Measurements from ENCODE around the gene GHR.

Gene GHR

DNA sequence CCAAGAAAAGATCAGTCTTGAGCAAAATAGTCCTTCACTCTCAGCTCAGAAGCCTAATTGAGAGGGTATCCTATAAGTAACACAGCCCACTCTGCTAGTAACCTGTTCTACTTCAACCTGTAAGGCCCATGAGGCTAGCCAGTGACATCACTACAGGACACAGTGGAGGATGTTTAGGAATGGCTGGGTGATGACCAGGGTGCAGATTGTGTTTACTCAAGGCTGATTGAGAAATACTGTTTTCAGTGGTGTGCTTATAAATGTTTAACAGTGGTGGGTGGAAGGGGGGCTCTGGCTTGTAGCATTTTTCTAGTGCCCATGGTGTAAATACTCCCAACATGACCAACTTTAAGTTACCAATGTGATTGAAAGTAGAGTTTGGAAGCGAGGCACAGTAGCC lies 173.6 kb downstream of the GHR start:
- TF ChIP-seq CREB1 (IDR thresholded peaks at IDR 0.05; ENCODE audit: low read depth) (no peak), YY1 (IDR thresholded peaks at IDR 0.05; ENCODE audit: low read depth) (no peak), NFIC (IDR thresholded peaks at IDR 0.05) (no peak), TAF1 (IDR thresholded peaks at IDR 0.05; ENCODE audit: low read depth) (no peak), TCF12 (IDR thresholded peaks at IDR 0.05; ENCODE audit: low read depth) (no peak), EP300 (IDR thresholded peaks at IDR 0.05; ENCODE audit: borderline replicate concordance) (no peak), FOXM1 (IDR thresholded peaks at IDR 0.05; ENCODE audit: borderline replicate concordance, low read depth) (no peak), EGR1 (IDR thresholded peaks at IDR 0.05) (no peak), ZBTB7A (IDR thresholded peaks at IDR 0.05; ENCODE audit: low read depth) (no peak), CEBPB (IDR thresholded peaks at IDR 0.05) (no peak), RAD21 (IDR thresholded peaks at IDR 0.05; ENCODE audit: low read depth) (no peak), TEAD4 (IDR thresholded peaks at IDR 0.05) (no peak)
- TF ChIP-seq, protein P1, sequence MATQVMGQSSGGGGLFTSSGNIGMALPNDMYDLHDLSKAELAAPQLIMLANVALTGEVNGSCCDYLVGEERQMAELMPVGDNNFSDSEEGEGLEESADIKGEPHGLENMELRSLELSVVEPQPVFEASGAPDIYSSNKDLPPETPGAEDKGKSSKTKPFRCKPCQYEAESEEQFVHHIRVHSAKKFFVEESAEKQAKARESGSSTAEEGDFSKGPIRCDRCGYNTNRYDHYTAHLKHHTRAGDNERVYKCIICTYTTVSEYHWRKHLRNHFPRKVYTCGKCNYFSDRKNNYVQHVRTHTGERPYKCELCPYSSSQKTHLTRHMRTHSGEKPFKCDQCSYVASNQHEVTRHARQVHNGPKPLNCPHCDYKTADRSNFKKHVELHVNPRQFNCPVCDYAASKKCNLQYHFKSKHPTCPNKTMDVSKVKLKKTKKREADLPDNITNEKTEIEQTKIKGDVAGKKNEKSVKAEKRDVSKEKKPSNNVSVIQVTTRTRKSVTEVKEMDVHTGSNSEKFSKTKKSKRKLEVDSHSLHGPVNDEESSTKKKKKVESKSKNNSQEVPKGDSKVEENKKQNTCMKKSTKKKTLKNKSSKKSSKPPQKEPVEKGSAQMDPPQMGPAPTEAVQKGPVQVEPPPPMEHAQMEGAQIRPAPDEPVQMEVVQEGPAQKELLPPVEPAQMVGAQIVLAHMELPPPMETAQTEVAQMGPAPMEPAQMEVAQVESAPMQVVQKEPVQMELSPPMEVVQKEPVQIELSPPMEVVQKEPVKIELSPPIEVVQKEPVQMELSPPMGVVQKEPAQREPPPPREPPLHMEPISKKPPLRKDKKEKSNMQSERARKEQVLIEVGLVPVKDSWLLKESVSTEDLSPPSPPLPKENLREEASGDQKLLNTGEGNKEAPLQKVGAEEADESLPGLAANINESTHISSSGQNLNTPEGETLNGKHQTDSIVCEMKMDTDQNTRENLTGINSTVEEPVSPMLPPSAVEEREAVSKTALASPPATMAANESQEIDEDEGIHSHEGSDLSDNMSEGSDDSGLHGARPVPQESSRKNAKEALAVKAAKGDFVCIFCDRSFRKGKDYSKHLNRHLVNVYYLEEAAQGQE (IDR thresholded peaks at IDR 0.05; ENCODE audit: low read depth) = no peak
- TF ChIP-seq, protein P2, sequence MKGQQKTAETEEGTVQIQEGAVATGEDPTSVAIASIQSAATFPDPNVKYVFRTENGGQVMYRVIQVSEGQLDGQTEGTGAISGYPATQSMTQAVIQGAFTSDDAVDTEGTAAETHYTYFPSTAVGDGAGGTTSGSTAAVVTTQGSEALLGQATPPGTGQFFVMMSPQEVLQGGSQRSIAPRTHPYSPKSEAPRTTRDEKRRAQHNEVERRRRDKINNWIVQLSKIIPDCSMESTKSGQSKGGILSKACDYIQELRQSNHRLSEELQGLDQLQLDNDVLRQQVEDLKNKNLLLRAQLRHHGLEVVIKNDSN (IDR thresholded peaks at IDR 0.05) = no peak
- TF ChIP-seq, protein P3, sequence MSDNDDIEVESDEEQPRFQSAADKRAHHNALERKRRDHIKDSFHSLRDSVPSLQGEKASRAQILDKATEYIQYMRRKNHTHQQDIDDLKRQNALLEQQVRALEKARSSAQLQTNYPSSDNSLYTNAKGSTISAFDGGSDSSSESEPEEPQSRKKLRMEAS (IDR thresholded peaks at IDR 0.05) = no peak

DNA sequence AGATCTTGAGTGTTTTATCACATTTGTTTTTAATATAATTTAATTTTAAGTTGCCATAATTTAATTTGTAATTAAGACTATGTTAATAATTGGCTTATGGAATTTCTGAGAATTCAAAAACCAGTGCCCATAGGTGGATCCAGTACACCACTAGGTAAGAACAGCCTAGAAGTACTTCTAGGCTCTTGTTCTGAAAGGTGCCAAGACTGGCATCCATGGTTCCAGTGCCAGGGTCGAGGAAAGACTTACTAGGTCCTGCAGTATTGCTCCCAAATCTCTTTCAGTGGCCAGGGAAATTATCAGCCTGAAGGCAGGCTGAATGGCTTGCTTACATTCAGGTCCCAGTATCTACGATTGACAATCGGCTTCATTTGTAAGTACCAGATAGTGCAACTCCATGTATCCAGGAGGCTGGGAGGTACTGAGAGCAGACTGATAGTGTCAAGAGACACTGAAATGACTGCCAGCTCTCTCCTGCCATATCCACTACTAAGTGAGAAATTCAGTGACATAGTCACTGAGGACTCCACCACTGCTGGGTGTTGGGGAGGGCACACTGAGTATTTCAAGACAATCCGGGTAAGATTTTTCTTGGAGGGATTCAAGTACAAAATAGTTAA lies 174.2 kb downstream of the GHR start:
- TF ChIP-seq CREB1 (IDR thresholded peaks at IDR 0.05; ENCODE audit: low read depth) = no peak
- no peak for TF ChIP-seq EGR1 (IDR thresholded peaks at IDR 0.05)
- TF ChIP-seq, protein P3 (IDR thresholded peaks at IDR 0.05) = no peak
- TF ChIP-seq, protein P1 (IDR thresholded peaks at IDR 0.05; ENCODE audit: low read depth) = no peak
- TF ChIP-seq TEAD4 (IDR thresholded peaks at IDR 0.05) = no peak
- TF ChIP-seq YY1 (IDR thresholded peaks at IDR 0.05; ENCODE audit: low read depth) = no peak
- no peak for TF ChIP-seq NFIC (IDR thresholded peaks at IDR 0.05)
- no peak for TF ChIP-seq FOXM1 (IDR thresholded peaks at IDR 0.05; ENCODE audit: borderline replicate concordance, low read depth)
- TF ChIP-seq, protein P2 (IDR thresholded peaks at IDR 0.05) = no peak
- no peak for TF ChIP-seq TCF12 (IDR thresholded peaks at IDR 0.05; ENCODE audit: low read depth)
- TF ChIP-seq EP300 (IDR thresholded peaks at IDR 0.05; ENCODE audit: borderline replicate concordance) = no peak
- TF ChIP-seq ZBTB7A (IDR thresholded peaks at IDR 0.05; ENCODE audit: low read depth) = no peak
- TF ChIP-seq CEBPB (IDR thresholded peaks at IDR 0.05) = no peak
- no peak for TF ChIP-seq RAD21 (IDR thresholded peaks at IDR 0.05; ENCODE audit: low read depth)
- no peak for TF ChIP-seq TAF1 (IDR thresholded peaks at IDR 0.05; ENCODE audit: low read depth)

DNA sequence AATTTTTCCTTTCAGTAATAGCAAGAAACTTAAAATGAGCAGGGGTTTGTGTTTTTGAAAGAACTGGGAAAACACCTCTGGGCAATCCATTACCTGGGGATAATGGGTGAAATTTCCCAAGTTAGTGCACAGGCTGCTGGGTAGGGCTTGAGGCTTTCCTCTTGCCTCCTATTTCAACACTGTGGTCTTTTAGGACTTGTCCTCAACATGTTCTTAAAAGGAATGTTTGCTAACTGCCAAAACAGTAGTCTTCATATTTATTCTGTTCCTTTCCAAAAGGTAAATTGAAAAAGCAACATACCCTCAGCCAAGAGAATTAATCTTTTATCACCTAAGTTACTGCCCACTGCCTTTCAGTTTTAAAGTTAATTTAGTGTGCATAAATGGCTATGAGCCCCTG lies 175.1 kb downstream of the GHR start:
- TF ChIP-seq RAD21 (IDR thresholded peaks at IDR 0.05; ENCODE audit: low read depth) = no peak
- TF ChIP-seq NFIC (IDR thresholded peaks at IDR 0.05) = no peak
- TF ChIP-seq, protein P2 (IDR thresholded peaks at IDR 0.05) = no peak
- no peak for TF ChIP-seq CREB1 (IDR thresholded peaks at IDR 0.05; ENCODE audit: low read depth)
- no peak for TF ChIP-seq TEAD4 (IDR thresholded peaks at IDR 0.05)
- no peak for TF ChIP-seq YY1 (IDR thresholded peaks at IDR 0.05; ENCODE audit: low read depth)
- TF ChIP-seq, protein P3 (IDR thresholded peaks at IDR 0.05) = no peak
- no peak for TF ChIP-seq EP300 (IDR thresholded peaks at IDR 0.05; ENCODE audit: borderline replicate concordance)
- no peak for TF ChIP-seq TAF1 (IDR thresholded peaks at IDR 0.05; ENCODE audit: low read depth)
- TF ChIP-seq CEBPB (IDR thresholded peaks at IDR 0.05) = no peak
- TF ChIP-seq, protein P1 (IDR thresholded peaks at IDR 0.05; ENCODE audit: low read depth) = no peak
- TF ChIP-seq ZBTB7A (IDR thresholded peaks at IDR 0.05; ENCODE audit: low read depth) = no peak
- TF ChIP-seq EGR1 (IDR thresholded peaks at IDR 0.05) = no peak
